GM12891 (cell line): ENCODE data around the gene KASH5.
A peak's percentile ranks its signal among the peaks of the same experiment; 100 is the strongest.
"Not testable (repeated sequence)": the region's sequence is repeated elsewhere in the genome, so short reads cannot be mapped to it uniquely, and the experiment has no call there.

ENCODE experiments used
- DNase-seq: peaks from one replicate; pipeline ENCODE4 v3.0.0; 2011; ENCODE audit warnings: low spot score; ENCODE audit not compliant: insufficient read length
- FAIRE-seq: peaks from 2 replicates; lab custom pipeline; 2011; peaks lifted over from hg19 to GRCh38; lab: Jason Lieb, UNC
- PAX5 ChIP-seq: IDR thresholded peaks from 2 replicates; pipeline ENCODE4 v1.6.1; 2011; ENCODE audit warnings: low read length, moderate library complexity, mild to moderate bottlenecking; ENCODE audit not compliant: insufficient read depth, severe bottlenecking
- POLR2A ChIP-seq: IDR thresholded peaks from 2 replicates; pipeline ENCODE4 v1.6.1; 2011; ENCODE audit warnings: low read depth, low read length, control low read depth
- POLR2AphosphoS5 ChIP-seq: IDR thresholded peaks from 2 replicates; pipeline ENCODE4 v1.6.1; 2011; ENCODE audit warnings: low read depth, low read length, control low read depth
- POU2F2 ChIP-seq: IDR thresholded peaks from 2 replicates; pipeline ENCODE4 v1.6.1; 2011; ENCODE audit warnings: low read depth, mild to moderate bottlenecking, control low read depth, low read length, moderate library complexity
- SPI1 ChIP-seq: IDR thresholded peaks from 2 replicates; pipeline ENCODE4 v1.6.1; 2011; ENCODE audit warnings: low read depth, low read length, control low read depth
- TAF1 ChIP-seq: IDR thresholded peaks from 2 replicates; pipeline ENCODE4 v1.6.1; 2011; ENCODE audit warnings: low read depth, low read length, control low read depth

The KASH5 gene

GRCh38 chr19:49453013-49453756 is 65.1 kb downstream of the KASH5 start, which contains the start of gene ALDH16A1:
Gene ALDH16A1 (plus strand): TSS chr19:49453225. CDS start chr19:49453332, 107 bp downstream.
- FAIRE-seq = peak; percentile 94
- TF ChIP-seq SPI1 (no peak), POLR2A (peak; percentile 96), PAX5 (no peak), TAF1 (peak; percentile 93), POLR2AphosphoS5 (peak; percentile 96), POU2F2 (peak; percentile 84; the same call in 1 of the 2 replicates)
- DNase-seq = peak; percentile 91

- DNase-seq (no peak), FAIRE-seq (no peak)
- no peak for TF ChIP-seq TAF1
- no peak for TF ChIP-seq POLR2A
- no peak for TF ChIP-seq POU2F2
- TF ChIP-seq SPI1 = no peak
- no peak for TF ChIP-seq PAX5
- TF ChIP-seq POLR2AphosphoS5 = no peak
These were observed 65.8 kb downstream of the KASH5 start for GRCh38 chr19:49453757-49454240.

GRCh38 chr19:49455773-49456172 is 67.7 kb downstream of the KASH5 start:
- no peak for FAIRE-seq
- no peak for TF ChIP-seq PAX5
- TF ChIP-seq POLR2A = no peak
- TF ChIP-seq TAF1 = no peak
- no peak for DNase-seq

GRCh38 chr19:49456326-49456725 is 68.3 kb downstream of the KASH5 start:
- FAIRE-seq (no peak), DNase-seq (no peak)
- TF ChIP-seq POU2F2 = no peak
- no peak for TF ChIP-seq TAF1
- TF ChIP-seq POLR2AphosphoS5 = no peak
- no peak for TF ChIP-seq PAX5

GRCh38 chr19:49458567-49458903 is 70.5 kb downstream of the KASH5 start:
- no peak for DNase-seq
- TF ChIP-seq TAF1 (no peak), POLR2A (no peak)
- peak; percentile 55 for FAIRE-seq

GRCh38 chr19:49459388-49459787 is 71.3 kb downstream of the KASH5 start:
- FAIRE-seq (no peak), DNase-seq (no peak)
- TF ChIP-seq TAF1 (no peak), POU2F2 (no peak), PAX5 (no peak), POLR2AphosphoS5 (no peak), SPI1 (no peak)

- not testable (repeated sequence) for FAIRE-seq, DNase-seq
These were observed 73.1 kb downstream of the KASH5 start for GRCh38 chr19:49461130-49461529.

GRCh38 chr19:49461656-49462055 is 73.6 kb downstream of the KASH5 start:
- DNase-seq (no peak), FAIRE-seq (no peak)
- TF ChIP-seq POLR2AphosphoS5 = no peak
- no peak for TF ChIP-seq PAX5
- no peak for TF ChIP-seq POLR2A
- TF ChIP-seq POU2F2 = no peak
- no peak for TF ChIP-seq SPI1
- TF ChIP-seq TAF1 = no peak

- FAIRE-seq (no peak), DNase-seq (no peak)
- no peak for TF ChIP-seq POLR2A
- TF ChIP-seq POLR2AphosphoS5 = no peak
- TF ChIP-seq SPI1 = no peak
- TF ChIP-seq TAF1 = no peak
- TF ChIP-seq PAX5 = no peak
- no peak for TF ChIP-seq POU2F2
These were observed 74.4 kb downstream of the KASH5 start for GRCh38 chr19:49462492-49462891.

GRCh38 chr19:49463960-49464740 is 76.1 kb downstream of the KASH5 start:
- no peak for TF ChIP-seq TAF1
- TF ChIP-seq PAX5 = no peak
- no peak for TF ChIP-seq POU2F2
- no peak for TF ChIP-seq POLR2A
- no peak for TF ChIP-seq SPI1
- TF ChIP-seq POLR2AphosphoS5 = no peak
- FAIRE-seq = no peak

More at GRCh38 chr19:49463960-49464740, 76.1 kb downstream of the KASH5 start:
- DNase-seq = no peak
